HG02938 (cell line): ENCODE data around the gene PODXL.
"Not testable (repeated sequence)": the region's sequence is repeated elsewhere in the genome, so short reads cannot be mapped to it uniquely, and the experiment has no call there.

ENCODE experiments used
- ATAC-seq: cut with Tn5 transposase; IDR thresholded peaks from one replicate; pipeline ENCODE4 v1.9.1; 2021; ENCODE audit warnings: mild to moderate bottlenecking, moderate library complexity; ENCODE audit not compliant: unreplicated experiment

Gene PODXL

GRCh38 chr7:131538813-131539179, 17.6 kb downstream of the PODXL start:
- ATAC-seq = no peak

- ATAC-seq = no peak
These were observed 18.2 kb downstream of the PODXL start for GRCh38 chr7:131538071-131538812.

GRCh38 chr7:131537571-131537978, 18.9 kb downstream of the PODXL start:
- ATAC-seq = no peak

GRCh38 chr7:131536361-131536849, 20.0 kb downstream of the PODXL start:
- ATAC-seq = no peak

- no peak for ATAC-seq
These were observed 22.6 kb downstream of the PODXL start for GRCh38 chr7:131533566-131534561.

- no peak for ATAC-seq
These were observed 23.3 kb downstream of the PODXL start for GRCh38 chr7:131533151-131533559.

GRCh38 chr7:131532570-131533091, 23.8 kb downstream of the PODXL start:
- ATAC-seq = no peak

GRCh38 chr7:131530137-131530536, 26.3 kb downstream of the PODXL start:
- ATAC-seq = no peak

- ATAC-seq = no peak
These were observed 26.8 kb downstream of the PODXL start for GRCh38 chr7:131529617-131530016.

GRCh38 chr7:131529179-131529578, 27.2 kb downstream of the PODXL start:
- ATAC-seq = no peak

GRCh38 chr7:131527456-131527855, 29.0 kb downstream of the PODXL start:
- ATAC-seq = no peak

GRCh38 chr7:131525820-131526219, 30.6 kb downstream of the PODXL start:
- no peak for ATAC-seq

- ATAC-seq = no peak
These were observed 31.7 kb downstream of the PODXL start for GRCh38 chr7:131524703-131525102.

GRCh38 chr7:131524115-131524514, 32.3 kb downstream of the PODXL start:
- no peak for ATAC-seq

GRCh38 chr7:131522325-131522930, 34.0 kb downstream of the PODXL start:
- no peak for ATAC-seq

- ATAC-seq = no peak
These were observed 34.7 kb downstream of the PODXL start for GRCh38 chr7:131521651-131522163.

- no peak for ATAC-seq
These were observed 37.8 kb downstream of the PODXL start for GRCh38 chr7:131518626-131519025.

GRCh38 chr7:131517218-131517923, 39.1 kb downstream of the PODXL start:
- ATAC-seq = no peak

- ATAC-seq = not testable (repeated sequence)
These were observed 41.0 kb downstream of the PODXL start for GRCh38 chr7:131515471-131515870.
